NCI-H2171 (cell line): ENCODE data around the gene ARHGAP28.
"Not testable (repeated sequence)": the region's sequence is repeated elsewhere in the genome, so short reads cannot be mapped to it uniquely, and the experiment has no call there.

Experiments used
- DNase-seq: peaks from one replicate; lab custom pipeline; 2025; lab: John Stamatoyannopoulos, UW

ARHGAP28 gene

GRCh38 chr18:6929370-6930102, 200.0 kb downstream of the ARHGAP28 start:
- no peak for DNase-seq

GRCh38 chr18:6934859-6935258, 205.3 kb downstream of the ARHGAP28 start:
- DNase-seq, result no peak

- DNase-seq, result no peak
Observed at GRCh38 chr18:6938003-6938402, 208.5 kb downstream of the ARHGAP28 start.

- not testable (repeated sequence) for DNase-seq
Observed at GRCh38 chr18:6938403-6938802, 208.9 kb downstream of the ARHGAP28 start.

GRCh38 chr18:6939972-6940371, 210.5 kb downstream of the ARHGAP28 start:
- DNase-seq, result no peak

GRCh38 chr18:6940451-6940850, 210.9 kb downstream of the ARHGAP28 start:
- no peak for DNase-seq

GRCh38 chr18:6941996-6942395, 212.5 kb downstream of the ARHGAP28 start:
- no peak for DNase-seq

- no peak for DNase-seq
Observed at GRCh38 chr18:6942742-6943141, 213.2 kb downstream of the ARHGAP28 start.

- DNase-seq, result no peak
Observed at GRCh38 chr18:6943143-6943542, 213.6 kb downstream of the ARHGAP28 start.

GRCh38 chr18:6947338-6948030, 218.0 kb downstream of the ARHGAP28 start:
- no peak for DNase-seq

GRCh38 chr18:6948281-6949055, 219.0 kb downstream of the ARHGAP28 start:
- DNase-seq, result no peak

- no peak for DNase-seq
Observed at GRCh38 chr18:6949800-6950586, 220.5 kb downstream of the ARHGAP28 start.

- no peak for DNase-seq
Observed at GRCh38 chr18:6950641-6951040, 221.1 kb downstream of the ARHGAP28 start.

- no peak for DNase-seq
Observed at GRCh38 chr18:6951336-6952090, 222.0 kb downstream of the ARHGAP28 start.

- DNase-seq, result no peak
Observed at GRCh38 chr18:6954501-6954900, 225.0 kb downstream of the ARHGAP28 start.

- no peak for DNase-seq
Observed at GRCh38 chr18:6955304-6955703, 225.8 kb downstream of the ARHGAP28 start.

- no peak for DNase-seq
Observed at GRCh38 chr18:6956495-6956894, 227.0 kb downstream of the ARHGAP28 start.

GRCh38 chr18:6956999-6957398, 227.5 kb downstream of the ARHGAP28 start:
- no peak for DNase-seq

GRCh38 chr18:6959110-6959509, 229.6 kb downstream of the ARHGAP28 start:
- no peak for DNase-seq

- no peak for DNase-seq
Observed at GRCh38 chr18:6960124-6960523, 230.6 kb downstream of the ARHGAP28 start.

- DNase-seq, result no peak
Observed at GRCh38 chr18:6960656-6961055, 231.1 kb downstream of the ARHGAP28 start.
